ENCODE results near the gene TNFSF18.
"Not testable (repeated sequence)": the region's sequence is repeated elsewhere in the genome, so short reads cannot be mapped to it uniquely, and the experiment has no call there.

The TNFSF18 gene, protein sequence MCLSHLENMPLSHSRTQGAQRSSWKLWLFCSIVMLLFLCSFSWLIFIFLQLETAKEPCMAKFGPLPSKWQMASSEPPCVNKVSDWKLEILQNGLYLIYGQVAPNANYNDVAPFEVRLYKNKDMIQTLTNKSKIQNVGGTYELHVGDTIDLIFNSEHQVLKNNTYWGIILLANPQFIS

DNA sequence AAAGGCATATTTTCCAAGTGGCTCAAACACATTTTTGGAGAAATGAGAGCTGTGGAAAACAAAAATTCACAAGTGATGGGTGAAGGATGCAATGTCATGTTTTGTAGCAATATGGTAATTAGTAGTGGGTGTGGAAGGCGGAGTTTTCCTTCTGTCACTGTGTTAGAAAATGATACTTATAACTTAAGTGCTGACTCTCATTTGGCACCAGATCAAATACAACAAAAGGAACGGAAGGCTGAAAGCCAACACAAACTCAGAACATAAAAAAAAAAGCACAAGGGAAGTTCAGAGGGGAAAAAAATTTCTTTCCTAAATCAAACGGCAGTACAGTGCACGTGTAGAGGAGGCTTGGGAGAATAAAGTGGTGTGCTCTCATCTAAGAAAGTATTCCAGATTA lies at the start of gene TNFSF18:
TNFSF18 (minus strand) TSS at position 77 of the 400 bp plus-strand sequence; CDS start at position 32, 45 bp downstream.
- DNase-seq (ENCODE audit: low spot score) = peak; percentile 16

DNA sequence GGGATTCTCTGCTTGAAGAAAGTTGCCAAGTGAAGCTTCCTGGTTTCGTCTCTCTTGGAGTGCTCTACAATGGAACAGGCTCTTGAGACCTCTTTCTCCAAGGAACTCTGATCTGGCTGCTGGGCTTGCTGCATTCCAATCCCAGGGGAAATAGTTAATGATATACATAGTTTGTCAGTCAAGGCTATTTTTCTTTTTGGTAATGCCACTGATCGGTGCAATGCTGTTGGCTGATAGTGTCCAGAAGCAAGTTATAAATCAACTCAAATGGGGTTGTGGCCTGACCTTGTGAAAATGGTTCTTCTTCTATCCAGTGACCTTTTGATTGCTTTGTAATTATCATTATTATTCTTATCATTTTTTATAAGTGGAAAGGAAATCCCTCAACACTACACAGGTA lies 48.4 kb upstream of the TNFSF18 start:
- DNase-seq (ENCODE audit: low spot score) = no peak

DNA sequence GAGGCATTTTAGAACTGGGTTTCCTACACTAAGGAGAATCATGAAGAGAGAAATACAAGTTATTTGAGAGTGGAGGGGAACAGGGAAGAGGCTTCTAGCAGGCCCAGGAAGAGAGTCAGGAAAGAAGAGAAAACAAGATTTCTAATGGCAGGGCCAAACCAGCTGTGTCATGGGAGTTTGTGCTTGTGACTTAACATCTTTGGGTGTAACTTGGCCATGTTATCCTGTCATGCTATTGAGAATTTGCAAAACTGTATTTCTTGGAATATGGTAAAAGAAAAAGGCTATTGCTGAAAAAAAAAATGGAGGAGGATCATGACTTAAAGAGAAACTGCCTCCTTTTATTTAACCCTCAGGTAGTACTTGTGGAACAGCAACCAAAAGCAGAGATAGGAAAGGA lies 47.4 kb upstream of the TNFSF18 start:
- no peak for DNase-seq (ENCODE audit: low spot score)

DNA sequence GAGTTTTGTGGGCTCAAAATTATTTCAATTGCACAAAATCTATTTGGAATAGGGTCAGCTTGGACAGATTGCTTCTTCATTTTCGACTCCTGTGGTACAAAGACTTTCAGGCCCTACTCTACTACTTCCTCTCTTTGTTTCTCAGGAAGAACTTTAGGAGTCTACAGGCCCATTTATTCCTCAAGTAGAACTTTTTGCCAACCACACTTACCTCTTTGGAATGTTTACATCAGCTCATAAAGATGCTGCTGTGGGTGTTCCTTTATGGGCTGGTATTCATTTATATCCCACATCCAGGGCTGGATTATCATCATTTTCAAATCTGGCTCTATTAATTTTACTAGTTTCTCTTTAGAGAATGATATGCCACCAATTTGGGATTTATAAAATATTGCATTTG lies 46.3 kb upstream of the TNFSF18 start:
- DNase-seq (ENCODE audit: low spot score) = no peak

DNA sequence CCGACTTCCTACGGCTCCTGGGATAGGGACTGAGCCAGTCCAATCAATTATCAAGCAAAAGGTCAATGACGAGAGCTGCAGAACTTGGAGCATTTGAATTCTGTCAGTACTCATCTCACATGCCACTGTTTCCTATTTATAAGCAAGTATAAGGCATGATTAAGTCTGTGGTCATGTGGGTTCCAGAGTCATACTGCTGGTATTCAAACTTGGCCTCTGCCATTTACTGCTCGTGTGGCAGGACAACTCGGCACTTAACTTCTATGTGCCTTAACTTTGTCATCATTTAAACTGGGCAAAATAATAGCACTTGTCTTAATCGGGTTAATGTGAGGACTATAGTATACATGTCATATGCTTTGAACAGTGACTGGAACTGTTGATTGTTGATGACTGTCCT lies 44.9 kb upstream of the TNFSF18 start:
- DNase-seq (ENCODE audit: low spot score) = no peak

DNA sequence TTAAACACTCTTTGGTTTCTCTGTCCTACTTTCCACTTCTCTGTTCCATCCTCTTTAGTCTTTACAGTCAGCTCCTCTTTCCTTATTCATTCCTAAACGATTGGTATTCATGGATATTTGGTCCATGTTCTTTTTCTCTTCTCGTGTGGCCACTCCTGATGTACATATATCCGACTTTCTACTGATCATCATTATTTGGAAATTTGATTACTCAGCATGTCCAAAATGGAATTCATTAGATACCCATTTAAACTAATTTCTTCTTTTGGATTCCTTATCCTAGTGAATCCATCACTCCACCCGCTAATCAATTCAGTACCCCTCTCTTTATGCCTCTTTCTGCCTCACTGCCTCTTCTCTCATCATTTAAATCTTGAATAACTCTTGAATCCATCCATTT lies 43.8 kb upstream of the TNFSF18 start:
- no peak for DNase-seq (ENCODE audit: low spot score)

DNA sequence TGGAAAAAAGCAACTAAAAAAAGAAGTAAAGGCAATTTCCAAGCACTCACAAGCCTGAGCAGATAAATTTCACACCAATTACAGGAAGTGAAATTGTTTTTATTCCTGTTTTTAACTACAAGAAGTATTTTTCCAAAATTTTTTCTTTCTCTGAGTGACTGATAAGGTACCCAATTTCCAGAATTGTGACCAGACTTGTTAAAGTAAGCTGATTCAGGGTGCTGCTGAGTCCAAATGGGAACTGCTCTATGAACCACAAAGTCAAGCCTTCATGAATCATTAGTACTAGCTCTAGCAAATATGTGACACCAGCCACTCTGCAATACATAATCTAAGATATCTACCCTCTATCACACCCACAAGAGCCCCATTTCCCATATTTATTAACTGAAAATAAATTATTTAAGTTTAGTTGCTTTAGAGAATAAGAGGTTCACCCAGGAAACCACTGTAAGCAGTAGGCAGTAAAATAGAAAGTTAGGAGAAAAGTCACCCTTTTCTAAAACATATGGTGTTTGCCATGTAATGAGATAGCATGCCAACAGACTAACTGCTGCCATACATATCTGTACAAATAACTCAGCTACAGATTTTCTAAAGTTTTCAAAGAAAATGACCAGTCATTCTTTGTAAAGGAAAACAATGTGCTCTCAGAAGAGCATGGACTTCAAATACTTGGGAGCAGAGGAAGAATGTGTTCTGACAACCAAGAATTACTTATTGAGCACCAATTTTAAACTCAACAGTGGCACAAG lies 43.1 kb upstream of the TNFSF18 start:
- no peak for DNase-seq (ENCODE audit: low spot score)

DNA sequence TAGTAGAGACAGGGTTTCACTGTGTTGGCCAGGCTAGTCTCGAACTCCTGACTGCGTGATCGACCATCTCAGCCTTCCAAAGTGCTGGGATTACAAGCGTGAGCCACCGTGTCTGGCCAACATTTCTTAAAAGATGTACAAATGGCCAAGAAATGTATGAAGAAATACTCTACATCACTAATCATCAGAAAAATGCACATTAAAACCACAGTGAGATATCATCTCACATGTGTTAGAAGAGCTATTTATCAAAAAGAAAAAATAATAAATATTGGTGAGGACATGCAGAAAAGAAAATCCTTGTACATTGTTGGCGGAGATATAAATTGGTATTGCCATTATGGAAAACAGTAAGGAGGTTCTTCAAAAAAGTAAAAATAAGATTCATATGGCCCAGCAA lies 33.6 kb upstream of the TNFSF18 start:
- no peak for DNase-seq (ENCODE audit: low spot score)

DNA sequence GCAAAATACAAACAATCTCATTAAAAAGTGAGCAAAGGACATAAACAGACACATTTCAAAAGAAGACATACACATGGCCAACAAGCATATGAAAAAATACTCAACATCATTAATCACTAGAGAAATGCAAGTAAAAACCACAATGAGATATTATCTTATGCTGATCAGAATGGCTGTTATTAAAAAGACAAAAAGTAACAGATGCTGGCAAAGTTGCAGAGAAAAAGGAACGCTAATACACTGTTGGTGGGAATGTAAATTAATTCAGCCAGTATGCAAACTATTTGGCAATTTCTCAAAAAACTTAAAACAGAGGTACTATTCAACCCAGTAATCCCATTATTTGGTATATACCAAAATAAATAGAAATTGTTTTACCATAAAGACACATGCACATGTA lies 32.2 kb upstream of the TNFSF18 start:
- no peak for DNase-seq (ENCODE audit: low spot score)

DNA sequence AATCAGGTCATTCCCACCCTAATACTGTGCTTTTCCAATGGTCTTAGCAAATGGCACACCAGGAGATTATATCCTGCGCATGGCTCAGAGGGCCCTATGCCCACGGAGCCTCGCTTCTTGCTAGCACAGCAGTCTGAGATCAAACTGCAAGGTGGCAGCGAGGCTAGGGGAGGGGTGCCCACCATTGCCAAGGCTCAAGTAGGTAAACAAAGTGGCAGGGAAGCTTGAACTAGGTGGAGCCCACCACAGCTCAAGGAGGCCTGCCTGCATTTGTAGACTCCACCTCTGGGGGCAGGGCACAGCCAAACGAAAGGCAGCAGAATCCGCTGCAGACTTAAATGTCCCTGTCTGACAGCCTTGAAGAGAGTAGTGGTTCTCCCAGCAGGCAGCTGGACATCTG lies 23.5 kb upstream of the TNFSF18 start:
- not testable (repeated sequence) for DNase-seq (ENCODE audit: low spot score)

DNA sequence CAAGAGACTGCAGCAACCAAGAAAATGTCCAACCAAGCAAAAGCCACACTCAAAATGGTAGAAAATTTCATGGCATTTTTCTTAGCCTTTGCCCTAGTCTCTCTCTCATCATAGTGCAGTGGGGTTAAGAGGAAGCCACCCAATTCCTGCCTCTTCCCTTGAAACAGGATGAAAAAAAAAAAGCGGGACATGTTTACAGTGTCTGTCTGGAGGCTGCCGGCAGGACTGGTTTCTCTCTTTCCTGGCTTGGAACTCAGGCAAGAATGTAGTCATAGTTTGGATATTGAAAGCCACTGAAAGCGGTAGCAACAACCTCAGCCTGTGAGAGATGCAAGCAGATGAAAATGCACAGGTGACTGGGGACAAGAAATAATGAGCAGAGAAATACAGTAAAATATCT lies 13.3 kb upstream of the TNFSF18 start:
- DNase-seq (ENCODE audit: low spot score) = no peak

DNA sequence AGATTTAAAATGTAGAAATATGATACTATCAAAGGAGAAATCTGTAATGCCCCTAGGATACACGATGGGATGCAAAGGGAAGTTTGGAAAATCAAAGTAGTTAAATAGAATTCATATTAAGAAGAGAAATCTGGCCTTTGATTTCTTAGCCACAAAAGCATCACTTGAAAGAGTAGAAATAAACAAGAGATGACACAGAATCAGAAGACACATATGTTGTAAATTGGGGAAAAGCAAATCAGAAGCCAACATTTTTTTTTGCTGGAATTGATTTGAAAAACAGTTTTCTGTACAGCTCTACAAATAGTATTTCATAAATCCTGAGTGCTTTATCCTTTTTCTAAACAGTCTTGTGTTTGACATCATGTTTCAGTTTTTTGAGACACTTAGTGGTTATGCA lies 12.4 kb upstream of the TNFSF18 start:
- DNase-seq (ENCODE audit: low spot score) = no peak

DNA sequence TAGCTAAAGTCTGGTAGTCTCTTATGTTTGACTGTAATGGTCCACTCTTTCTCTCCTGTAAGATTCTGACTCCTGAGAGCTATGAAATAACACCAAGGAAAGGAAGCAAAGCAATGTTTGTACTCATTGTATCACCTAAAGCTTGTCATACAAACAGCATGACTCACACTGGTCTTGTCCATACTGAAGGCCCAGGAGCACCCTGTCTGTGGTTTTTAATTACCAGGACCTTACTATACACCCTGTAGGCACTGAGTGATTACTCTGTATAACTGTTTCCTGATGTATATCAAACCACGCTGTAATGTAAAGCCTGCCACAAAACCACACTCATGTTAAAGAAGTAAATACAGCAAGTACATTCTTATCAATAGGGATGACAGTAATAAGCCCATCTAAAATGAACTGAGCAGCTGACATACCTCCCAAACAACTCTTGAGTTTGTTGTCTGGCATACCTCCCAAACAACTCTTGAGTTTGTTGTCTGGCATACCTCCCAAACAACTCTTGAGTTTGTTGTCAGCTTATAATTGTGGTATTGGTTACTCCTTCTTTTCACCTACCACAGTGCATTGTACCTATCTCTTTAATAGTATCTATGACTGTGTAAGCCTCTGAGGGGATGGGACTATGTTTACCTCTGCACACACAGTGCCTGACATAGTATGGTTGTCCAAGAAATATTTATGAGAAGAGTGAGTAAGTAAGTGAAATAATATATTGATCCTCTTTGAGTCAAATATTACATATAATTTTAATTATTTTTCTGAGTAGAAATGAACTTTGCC lies 11.6 kb upstream of the TNFSF18 start:
- DNase-seq (ENCODE audit: low spot score) = peak; percentile 70

DNA sequence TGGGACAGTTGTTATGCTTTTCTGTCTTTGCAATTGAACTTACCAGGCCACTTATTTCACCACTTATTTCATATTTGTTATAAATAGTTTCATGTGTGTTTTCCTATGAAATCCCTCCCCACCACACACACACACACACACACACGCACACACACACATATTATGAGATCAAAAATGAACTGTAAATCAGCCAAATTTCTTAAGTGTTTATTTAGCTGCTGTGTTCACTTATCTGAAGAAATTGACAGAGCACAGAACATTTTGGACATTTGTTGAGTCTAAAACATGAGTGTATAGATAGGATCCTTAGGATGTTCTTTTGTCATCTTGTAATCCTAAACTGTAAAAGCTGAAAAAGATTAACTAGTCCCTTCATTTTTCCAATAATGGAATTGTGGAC lies 7.8 kb upstream of the TNFSF18 start:
- DNase-seq (ENCODE audit: low spot score) = no peak

DNA sequence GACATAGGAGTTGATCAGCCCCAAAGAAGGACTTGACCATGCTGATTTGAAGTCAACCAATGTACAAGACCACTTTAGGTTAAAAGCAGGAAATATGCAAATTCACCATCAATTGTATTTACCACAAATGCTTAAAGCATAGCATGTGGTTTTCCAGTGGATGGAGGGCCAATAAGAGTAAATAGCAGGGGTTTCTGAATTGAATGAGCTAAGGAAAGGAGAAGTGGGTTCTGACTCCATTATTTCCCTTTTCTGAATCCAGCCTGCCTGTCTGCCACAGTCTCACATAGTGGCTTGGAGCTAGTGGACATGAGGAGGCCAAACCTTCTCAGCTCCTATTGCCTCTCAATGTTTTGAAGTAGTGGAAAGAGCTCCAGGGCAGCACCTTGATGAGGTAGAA lies 7.2 kb upstream of the TNFSF18 start:
- DNase-seq (ENCODE audit: low spot score) = no peak

DNA sequence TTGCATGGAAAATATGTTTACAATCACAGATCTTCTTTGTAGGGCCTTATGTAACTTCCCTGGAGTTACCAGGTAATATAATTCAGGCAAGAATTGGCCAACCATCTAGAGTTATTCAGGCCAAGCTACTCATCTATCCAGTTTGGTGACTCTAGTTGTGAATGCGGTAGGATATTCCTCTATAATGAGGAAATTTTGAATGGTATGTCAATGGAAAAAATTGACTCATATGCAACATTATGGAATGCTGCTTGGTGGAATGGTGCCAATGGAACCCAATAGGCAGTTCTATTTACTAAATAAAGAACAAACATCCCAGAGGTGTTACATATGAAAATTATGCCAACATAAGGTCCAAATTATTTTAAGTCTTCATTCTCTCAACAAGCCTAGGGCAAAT lies 5.6 kb upstream of the TNFSF18 start:
- no peak for DNase-seq (ENCODE audit: low spot score)

DNA sequence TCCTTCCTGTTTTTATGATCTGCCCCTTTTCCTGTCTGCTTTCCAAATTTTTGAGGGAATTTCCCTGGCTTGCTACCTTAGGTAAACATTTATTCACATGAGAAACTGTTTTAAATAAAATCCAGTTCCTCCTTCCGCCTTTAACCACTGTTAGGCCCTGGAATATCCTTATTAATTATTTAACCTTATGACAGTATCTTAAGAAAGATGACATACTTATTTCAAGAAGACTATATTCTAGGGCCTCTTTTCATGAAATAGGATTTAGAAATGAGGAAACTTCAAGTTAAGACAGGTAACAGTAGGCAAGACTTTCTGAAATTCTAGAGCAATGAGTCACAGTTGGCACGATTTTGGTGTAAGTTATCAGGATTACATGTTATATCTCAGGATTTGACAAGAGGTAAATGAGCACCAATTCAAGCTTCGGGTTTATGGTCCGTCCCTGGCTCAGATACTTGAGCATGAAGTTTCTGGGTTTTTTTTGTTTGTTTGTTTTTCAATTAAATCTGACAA lies 2.0 kb upstream of the TNFSF18 start:
- no peak for DNase-seq (ENCODE audit: low spot score)

DNA sequence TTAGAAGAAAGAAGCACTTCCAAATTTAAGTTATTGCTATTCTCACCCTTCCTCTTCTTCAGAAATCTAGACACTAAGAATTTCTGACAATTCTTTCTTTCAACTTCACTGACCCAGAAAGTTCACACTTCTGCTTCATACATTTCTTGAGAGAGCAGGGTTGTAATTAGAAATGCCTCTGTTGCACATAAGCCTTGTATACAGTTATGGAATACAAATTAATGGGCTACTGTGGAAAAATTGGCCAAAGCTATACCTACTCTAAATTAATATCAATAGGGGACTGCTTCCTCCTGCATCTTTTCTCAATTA lies 1.5 kb downstream of the TNFSF18 start:
- no peak for DNase-seq (ENCODE audit: low spot score)

DNA sequence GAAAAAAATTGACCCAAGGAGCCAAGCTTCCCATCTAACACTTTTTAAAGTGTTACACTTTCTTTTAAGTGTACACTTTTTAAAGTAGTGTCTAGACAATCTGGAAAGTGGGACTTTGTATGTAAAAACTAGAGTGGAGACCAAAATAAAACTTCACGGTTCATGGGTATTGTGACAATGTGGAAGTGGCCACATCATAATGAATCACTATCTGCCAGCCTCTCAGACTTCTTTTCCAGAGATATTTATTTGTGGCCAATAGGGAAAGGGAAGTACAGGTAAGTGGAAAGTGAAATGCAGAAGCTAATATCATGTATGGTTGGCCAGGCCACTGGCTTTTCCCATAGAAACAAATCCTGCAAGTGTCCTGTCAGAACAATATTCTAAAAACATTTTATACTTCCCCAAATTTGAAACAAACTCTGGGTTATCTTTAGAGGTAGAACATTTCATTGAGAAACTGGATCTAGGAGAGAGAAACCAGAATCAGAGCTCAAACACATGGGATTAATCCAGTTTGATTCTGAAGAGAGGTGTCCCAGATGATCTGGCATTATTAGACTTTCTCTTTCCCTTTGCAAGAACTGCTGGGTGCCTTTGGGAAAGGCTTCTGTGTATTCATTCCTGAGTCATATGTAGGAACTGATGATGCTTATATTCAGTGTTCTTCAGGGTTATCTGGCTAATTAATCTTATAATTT lies 2.0 kb downstream of the TNFSF18 start:
- no peak for DNase-seq (ENCODE audit: low spot score)

DNA sequence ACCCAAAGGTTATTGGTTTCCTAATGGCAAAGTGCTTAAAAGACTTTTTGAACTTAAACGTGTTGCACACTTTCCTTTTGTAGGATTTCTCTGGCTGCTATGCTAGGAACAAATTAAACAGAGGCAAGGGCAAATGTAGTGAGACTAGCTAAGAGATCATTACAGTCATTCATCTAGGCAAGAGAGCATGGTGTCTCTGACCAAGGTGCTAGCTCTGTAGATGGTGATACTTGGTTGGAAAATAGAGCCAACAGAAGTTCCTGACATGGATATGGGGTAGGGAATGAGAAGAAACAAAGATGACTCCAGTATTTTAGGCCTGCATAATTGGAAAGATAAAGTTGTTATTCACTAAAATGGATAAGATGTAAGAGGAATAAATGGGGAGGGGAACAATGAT lies 6.1 kb downstream of the TNFSF18 start:
- DNase-seq (ENCODE audit: low spot score) = no peak

DNA sequence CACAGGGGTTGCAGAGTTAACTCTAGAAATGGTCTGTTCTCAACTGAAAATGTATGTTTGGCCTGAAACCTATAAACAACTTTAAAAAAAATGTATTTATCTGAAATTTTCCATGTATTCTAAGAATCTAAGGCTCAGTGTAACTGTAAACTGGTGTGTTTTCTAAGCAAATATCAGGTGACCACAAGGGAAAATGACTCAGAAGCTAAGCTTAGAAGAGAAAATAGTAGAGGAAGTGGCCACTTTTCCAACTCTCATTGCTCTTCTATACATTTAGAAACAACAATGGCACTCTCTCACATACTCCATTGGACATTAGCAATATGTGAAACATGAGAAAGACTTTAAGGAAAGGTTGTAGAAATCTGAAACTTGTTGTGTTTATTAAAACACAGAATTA lies 7.5 kb downstream of the TNFSF18 start:
- DNase-seq (ENCODE audit: low spot score) = peak; percentile 44

DNA sequence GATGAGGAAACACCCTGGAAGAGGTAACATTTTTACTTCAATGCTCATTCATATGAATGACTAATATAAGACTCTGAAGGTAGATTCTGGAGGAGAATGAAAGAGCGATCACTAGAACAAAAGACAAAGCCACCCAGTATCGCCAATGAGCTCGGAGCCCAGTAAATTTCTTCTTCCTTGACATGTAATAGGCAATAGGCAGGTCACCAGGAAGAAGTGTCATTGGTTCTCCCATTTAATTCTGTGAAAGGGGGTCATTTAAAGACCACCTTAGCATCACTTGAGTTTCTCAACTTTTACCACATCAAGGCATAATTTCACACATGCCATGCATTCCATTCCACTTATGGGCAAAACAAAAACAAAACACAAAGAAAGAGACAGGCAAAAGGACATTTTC lies 7.9 kb downstream of the TNFSF18 start:
- DNase-seq (ENCODE audit: low spot score) = peak; percentile 19

DNA sequence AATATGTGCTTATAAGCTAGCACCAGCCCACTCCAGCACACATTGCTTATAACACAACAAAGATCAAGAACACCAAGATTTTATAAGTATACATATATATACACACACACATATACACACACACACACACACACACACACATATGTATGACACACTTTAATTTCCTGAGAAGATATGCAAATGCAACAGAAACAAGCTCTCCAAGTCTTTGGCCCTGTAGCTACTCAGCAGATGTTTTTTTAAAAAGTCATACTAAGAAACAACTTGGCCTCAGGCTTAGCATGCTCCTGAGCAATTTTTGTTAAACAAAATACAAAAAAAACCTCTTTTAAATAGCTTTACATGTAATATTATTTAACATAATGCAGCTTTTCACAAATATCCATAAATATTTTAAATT lies 11.1 kb downstream of the TNFSF18 start:
- DNase-seq (ENCODE audit: low spot score) = no peak

Data from COLO829 (cell line).